HepG2 (cell line): Measurements from ENCODE around the gene UBE2C. TPM values are rescaled to one million over a fixed set of nuclear protein-coding genes. Genes with fewer than 3 reads are reported as not detected.

Source experiments
- ATAC-seq: fragments of 200-7000 bp; cut with Tn5 transposase; 3 replicates; pipeline ENCODE4 v1.9.1; 2020; ENCODE audit warnings: mild to moderate bottlenecking, moderate library complexity
- BruUV-seq: library from RNA; stranded (reverse); fragments of 400-500 nt; replicated peaks from 2 replicates; lab custom pipeline; 2021; lab: Mats Ljungman, UMichigan
- CTCF ChIA-PET: fragments of 300-600 bp; formaldehyde crosslinking; extraction: SDS; loops from one replicate; lab custom pipeline; 2021; ENCODE audit warnings: low total read pairs, inconsistent platforms, low intra/inter-chr PET ratio; lab: Yijun Ruan, JAX
- POLR2A ChIA-PET: fragments of 350-600 bp; sonication (Branson Sonifier 250); formaldehyde crosslinking; loops from one replicate; lab custom pipeline; 2020; ENCODE audit warnings: antibody characterized with exemption, inconsistent platforms; lab: Yijun Ruan, JAX
- DNase-seq: peaks from one replicate; pipeline ENCODE4 v3.0.0-alpha.2; 2015; ENCODE audit warnings: low spot score
- FAIRE-seq: peaks from 3 replicates; lab custom pipeline; 2011; peaks lifted over from hg19 to GRCh38; lab: Jason Lieb, UNC
- H2AFZ ChIP-seq: one replicate; pipeline ENCODE4 v1.6.1; 2011; ENCODE audit warnings: low read length, inconsistent platforms
- H3K27ac ChIP-seq: fragments of 300-600 bp; 3 replicates; pipeline ENCODE4 v1.8.0; 2011; ENCODE audit warnings: mixed run types, mild to moderate bottlenecking, mixed read lengths, low read length, inconsistent platforms; ENCODE audit not compliant: insufficient read depth; ENCODE audit errors: extremely low read length
- H3K27me3 ChIP-seq, 2 experiments: fragments of 200-600 bp in 1 of 2; 2 replicates in 1 of 2; 3 replicates in 1 of 2; pipeline versions ENCODE4 v1.6.0 to v1.8.0; 2011; ENCODE audit warnings: low read length in 2 of 2, mild to moderate bottlenecking in 2 of 2, moderate library complexity in 2 of 2, inconsistent platforms in 1 of 2; ENCODE audit not compliant: insufficient read depth in 2 of 2, control insufficient read depth in 1 of 2
- H3K36me3 ChIP-seq, 2 experiments: fragments of 200-600 bp in 1 of 2; replicated peaks in 1 of 2; 2 replicates in 1 of 2; 3 replicates in 1 of 2; pipeline versions ENCODE4 v1.5.1 to v1.8.0; 2011; ENCODE audit warnings: low read length in 2 of 2, inconsistent platforms in 1 of 2; ENCODE audit not compliant: insufficient read depth in 2 of 2, control insufficient read depth in 1 of 2
- H3K4me1 ChIP-seq: 2 replicates; pipeline ENCODE4 v1.5.1; 2012; ENCODE audit warnings: low read length, inconsistent platforms; ENCODE audit not compliant: insufficient read depth
- H3K4me2 ChIP-seq: 2 replicates; pipeline ENCODE4 v1.6.0; 2011; ENCODE audit warnings: low read depth, low read length, inconsistent platforms
- H3K4me3 ChIP-seq, 3 experiments: fragments of 200-600 bp in 1 of 3; sonication (generic), shearing (Covaris generic) in 1 of 3; replicated peaks in 1 of 3; 2 replicates each; pipeline ENCODE4 v1.5.1; 2011 to 2016; ENCODE audit warnings: low read length in 3 of 3, inconsistent platforms in 2 of 3, low read depth in 2 of 3, mild to moderate bottlenecking in 2 of 3, control low read depth in 1 of 3, mixed read lengths in 1 of 3; ENCODE audit not compliant: insufficient read depth in 1 of 3
- H3K79me2 ChIP-seq: one replicate; pipeline ENCODE4 v1.6.1; 2011; ENCODE audit warnings: low read length, inconsistent platforms; ENCODE audit not compliant: insufficient read depth
- H3K9ac ChIP-seq: 2 replicates; pipeline ENCODE4 v1.6.0; 2011; ENCODE audit warnings: mild to moderate bottlenecking, low read depth, low read length, inconsistent platforms; ENCODE audit not compliant: insufficient read depth
- H3K9me3 ChIP-seq: 2 replicates; pipeline ENCODE4 v1.5.1; 2012; ENCODE audit warnings: mild to moderate bottlenecking, low read length
- H4K20me1 ChIP-seq: 2 replicates; pipeline ENCODE4 v1.6.0; 2011; ENCODE audit warnings: inconsistent platforms, mild to moderate bottlenecking, low read length, moderate library complexity; ENCODE audit not compliant: insufficient read depth
- FOSL2 ChIP-seq: sonication (generic); formaldehyde crosslinking; IDR thresholded peaks from 2 replicates; pipeline ENCODE4 v1.4.0; 2020; ENCODE audit warnings: missing genetic modification reagents
- FOXP1 ChIP-seq, 2 experiments: fragments of 450-650 bp in 1 of 2; IDR thresholded peaks; 2 replicates each; pipeline ENCODE4 v1.6.1; 2017 to 2018; ENCODE audit warnings: antibody characterized with exemption in 1 of 2
- HDAC1 ChIP-seq: sonication (generic); formaldehyde crosslinking; IDR thresholded peaks from 2 replicates; pipeline ENCODE4 v1.5.1; 2020; ENCODE audit warnings: mild to moderate bottlenecking, missing genetic modification reagents
- HHEX ChIP-seq: IDR thresholded peaks from 2 replicates; pipeline ENCODE4 v1.6.1; 2016; ENCODE audit warnings: control low read depth
- HNF4G ChIP-seq, 2 experiments: sonication (generic) in 1 of 2; formaldehyde crosslinking in 1 of 2; IDR thresholded peaks; 2 replicates each; pipeline versions ENCODE4 v1.4.0 to v1.6.1; 2011 to 2020; ENCODE audit warnings: borderline replicate concordance in 2 of 2, low read depth in 2 of 2, mild to moderate bottlenecking in 2 of 2, low read length in 1 of 2, missing genetic modification reagents in 1 of 2, moderate library complexity in 1 of 2
- MIER3 ChIP-seq: IDR thresholded peaks from 2 replicates; pipeline ENCODE4 v1.6.1; 2016; ENCODE audit warnings: missing compliant biosample characterization, borderline replicate concordance
- SMYD3 ChIP-seq: sonication (generic); formaldehyde crosslinking; IDR thresholded peaks from 2 replicates; pipeline ENCODE4 v1.8.1; 2023; ENCODE audit warnings: mild to moderate bottlenecking, missing genetic modification reagents
- XRCC5 ChIP-seq: fragments of 200-400 bp; formaldehyde crosslinking; optimal IDR thresholded peaks from 2 replicates; pipeline ENCODE3; 2017; ENCODE audit warnings: mild to moderate bottlenecking, low read length
- ZMYM3 ChIP-seq: sonication (generic); formaldehyde crosslinking; IDR thresholded peaks from 2 replicates; pipeline ENCODE4 v1.5.1; 2020; ENCODE audit warnings: mild to moderate bottlenecking, missing genetic modification reagents
- ZNF557 ChIP-seq: sonication (generic); formaldehyde crosslinking; IDR thresholded peaks from 2 replicates; pipeline ENCODE4 v1.4.0; 2020; ENCODE audit warnings: missing genetic modification reagents
- ZNF850 ChIP-seq: sonication (generic); formaldehyde crosslinking; conservative IDR thresholded peaks from 2 replicates; pipeline ENCODE4 v1.9.0; 2021; ENCODE audit warnings: mild to moderate bottlenecking, missing genetic modification reagents
- ZNF878 ChIP-seq: sonication (generic); formaldehyde crosslinking; IDR thresholded peaks from 2 replicates; pipeline ENCODE4 v1.8.1; 2023; ENCODE audit warnings: mild to moderate bottlenecking, missing genetic modification reagents, moderate library complexity
- ZSCAN29 ChIP-seq: sonication (generic); formaldehyde crosslinking; conservative IDR thresholded peaks from 2 replicates; pipeline ENCODE4 v1.4.0; 2020; ENCODE audit warnings: mild to moderate bottlenecking, missing genetic modification reagents
- WGBS: methylation state at CpG from one replicate; pipeline ENCODE4 v1.1.6; 2017; ENCODE audit warnings: low lambda C conversion rate; 5-methylcytosine and 5-hydroxymethylcytosine counted together
- in situ Hi-C: cut with HindIII; loops from 2 replicates; pipeline ENCODE4 v1.10.0; 2017; ENCODE audit warnings: low pct_unique_long_range_greater_than_20kb; ENCODE audit not compliant: extremely low pct_ligation_motif_present
- intact Hi-C: fragments of 100-400 bp; cut with micrococcal nuclease; formaldehyde crosslinking; loops from one replicate; pipeline ENCODE4 v1.10.0; 2022; ENCODE audit not compliant: unreplicated experiment
- polyA plus RNA-seq, 8 experiments: library from polyadenylated mRNA; depleted of rRNA in 3 of 8; stranded (reverse) in 7 of 8; unstranded in 1 of 8; fragments of >200 nt; fragmentation: Illumina TruSeq in 4 of 8; extraction: Trizol in 4 of 8; gene quantifications; 2 replicates each; pipeline versions ENCODE4 v1.2.1 to v1.2.3, GENCODE V29; 2011 to 2016; ENCODE audit warnings: low read depth in 4 of 8, missing spikeins in 1 of 8, mixed read lengths in 1 of 8; ENCODE audit not compliant: insufficient read depth in 1 of 8
- total RNA-seq, 5 experiments: library from RNA; depleted of rRNA; stranded (reverse); fragments of >200 nt; fragmentation: Illumina TruSeq; extraction: Trizol; gene quantifications; 2 replicates each; pipeline ENCODE4 v1.2.3, GENCODE V29; 2016; ENCODE audit warnings: low read depth in 1 of 5
- TF ChIP-seq, protein P1 (sequence below): IDR thresholded peaks from 2 replicates; pipeline ENCODE4 v1.6.1; 2016; ENCODE audit warnings: missing genetic modification reagents, missing compliant biosample characterization

UBE2C gene
- total and polyA plus RNA-seq, 2 of the 13 experiments (the other 11 are each of a cell fraction or from before 2014, with no cell fraction given) = 100 to 123 TPM

- no peaks in the 10 kb centered on the region for H3K9me3 ChIP-seq
- POLR2A ChIA-PET = interaction anchor here (1.2 to 7.6 kb wide), 5 partner anchors 22 to 69 kb away, joined by 3 to 85 read pairs (median 6); partner anchors contain the start of genes CTSA, DNTTIP1, NEURL2 and SNX21
Observed at GRCh38 chr20:45860560-45861220, 48.2 kb downstream of the UBE2C start.

GRCh38 chr20:45861221-45862075 is 49.0 kb downstream of the UBE2C start:
- POLR2A ChIA-PET = interaction anchor here (1.2 to 7.6 kb wide), 5 partner anchors 22 to 70 kb away, joined by 3 to 85 read pairs (median 6); partner anchors contain the start of genes CTSA, DNTTIP1, NEURL2 and SNX21
- Histone ChIP-seq H3K36me3 (no peaks in the 10 kb centered on the region), H3K4me1 (peaks cover 85% of the 10 kb centered on the region), H3K79me2 (peaks cover 4% of the 10 kb centered on the region), H3K27me3 (no peaks in the 10 kb centered on the region; a peak in 1 of 5 replicates), H3K4me2 (peak overlapping the region; percentile 40), H3K4me3 (no peak overlapping the region), H3K9ac (no peak overlapping the region; the same call in 1 of the 2 replicates), H2AFZ (no peak overlapping the region), H3K27ac (peak overlapping the region; percentile 27), H4K20me1 (no peaks in the 10 kb centered on the region), H3K9me3 (no peaks in the 10 kb centered on the region)
- intact Hi-C loops = no loop called here
- 66% methylated on average over 7 of the region's 7 CpGs for WGBS
- DNase-seq (peak; percentile 54), ATAC-seq (no peak), FAIRE-seq (no peak)
- no TSS peak for BruUV-seq
- CTCF ChIA-PET = no interaction called here
- in situ Hi-C loops = no loop called here
- TF ChIP-seq ZNF850 (0 out of 2 replicates have a peak, but pooled peaks have one; percentile 70), ZNF557 (peak; percentile 49; the same call in 1 of the 2 replicates), HNF4G (IDR thresholded peaks at IDR 0.05; ENCODE audit: borderline replicate concordance, low read depth, low read length) (peak; percentile 39; the same call in 1 of the 2 replicates), HNF4G (CRISPR knock-in tag; IDR thresholded peaks at IDR 0.05; ENCODE audit: borderline replicate concordance, low read depth) (no peak), FOXP1 (IDR thresholded peaks at IDR 0.05) (no peak), FOXP1 (CRISPR knock-in tag; IDR thresholded peaks at IDR 0.05) (peak; percentile 39; the same call in 1 of the 2 replicates), ZMYM3 (peak; percentile 73; the same call in 1 of the 2 replicates), HDAC1 (CRISPR knock-in tag) (peak; percentile 55; the same call in 1 of the 2 replicates)

More at GRCh38 chr20:45860560-45861220, 48.2 kb downstream of the UBE2C start:
- Histone ChIP-seq H3K4me2 (peak overlapping the region; percentile 40), H3K27me3 (no peaks in the 10 kb centered on the region; a peak in 1 of 5 replicates), H3K36me3 (no peaks in the 10 kb centered on the region), H4K20me1 (no peaks in the 10 kb centered on the region), H3K27ac (peak overlapping the region; percentile 27), H3K4me3 (no peak overlapping the region), H2AFZ (no peak overlapping the region), H3K9ac (no peak overlapping the region), H3K4me1 (peaks cover 85% of the 10 kb centered on the region), H3K79me2 (peaks cover 4% of the 10 kb centered on the region)
- FAIRE-seq (no peak), DNase-seq (no peak), ATAC-seq (no peak)
- BruUV-seq = no TSS peak
- TF ChIP-seq FOSL2 (CRISPR knock-in tag) = peak; percentile 49
- TF ChIP-seq ZNF878 (CRISPR knock-in tag) = 0 out of 2 replicates have a peak, but pooled peaks have one; percentile 47
- no peak for TF ChIP-seq ZSCAN29 (CRISPR knock-in tag)
- TF ChIP-seq, protein P1, sequence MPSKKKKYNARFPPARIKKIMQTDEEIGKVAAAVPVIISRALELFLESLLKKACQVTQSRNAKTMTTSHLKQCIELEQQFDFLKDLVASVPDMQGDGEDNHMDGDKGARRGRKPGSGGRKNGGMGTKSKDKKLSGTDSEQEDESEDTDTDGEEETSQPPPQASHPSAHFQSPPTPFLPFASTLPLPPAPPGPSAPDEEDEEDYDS (CRISPR knock-in tag) = 0 out of 2 replicates have a peak, but pooled peaks have one; percentile 7
- no peak for TF ChIP-seq MIER3
- TF ChIP-seq XRCC5 = peak; percentile 5
- TF ChIP-seq SMYD3 (CRISPR knock-in tag) = no peak
- 0 out of 2 replicates have a peak, but pooled peaks have one; percentile 5 for TF ChIP-seq HHEX (CRISPR knock-in tag)
- CTCF ChIA-PET = no interaction called here
- 77% methylated on average over 7 of the region's 7 CpGs for WGBS
- in situ Hi-C loops (no loop called here), intact Hi-C loops (no loop called here)
